ENCODE data around the gene NCOA1.
A peak's percentile ranks its signal among the peaks of the same experiment; 100 is the strongest.

Gene NCOA1

GRCh38 chr2:24495451-24495850 lies 4.4 kb downstream of the NCOA1 start:
- H4K12ac ChIP-seq (ENCODE audit: low read depth, low read length), result no peak overlapping the region
- H2BK120ac ChIP-seq (ENCODE audit: insufficient read depth, low read length, poor library complexity), result no peak overlapping the region
- no peak overlapping the region for H2AK5ac ChIP-seq (ENCODE audit: low read length)
- no peak overlapping the region for H3K9ac ChIP-seq (ENCODE audit: low read length)
- no peak overlapping the region for H4K91ac ChIP-seq (ENCODE audit: low read depth, low read length)
- peaks cover 4% of the 10 kb centered on the region for H3K79me2 ChIP-seq (ENCODE audit: control insufficient read depth, insufficient read depth, low read length, poor library complexity)
- no peak overlapping the region for H3K27ac ChIP-seq (ENCODE audit: low read depth, low read length)
- no peak overlapping the region for H2AFZ ChIP-seq (ENCODE audit: insufficient read depth, low read length, poor library complexity)
- H2BK5ac ChIP-seq (ENCODE audit: low read depth, low read length, poor library complexity), result no peak overlapping the region
- no peaks in the 10 kb centered on the region for H3K36me3 ChIP-seq (ENCODE audit: control insufficient read depth in 1 of 2, insufficient read depth in 2 of 2, low read length in 2 of 2)
- no peak overlapping the region for H3K23ac ChIP-seq (ENCODE audit: low read length)
- H3K4ac ChIP-seq (ENCODE audit: low read depth, low read length), result no peak overlapping the region
- no peak overlapping the region for H4K8ac ChIP-seq (ENCODE audit: low read depth, low read length)
- no CpG with 5 or more reads among the region's 4 CpGs for WGBS (ENCODE audit: extremely low coverage, insufficient coverage, insufficient read length)
- no peaks in the 10 kb centered on the region for H3K27me3 ChIP-seq (ENCODE audit: insufficient read depth, low read length)
- H2BK12ac ChIP-seq (ENCODE audit: low read length), result no peak overlapping the region
- H3K14ac ChIP-seq (ENCODE audit: low read length), result no peak overlapping the region
- H3K9me3 ChIP-seq (ENCODE audit: insufficient read depth, low read depth, low read length), result no peaks in the 10 kb centered on the region
- peaks cover 4 to 7% of the 10 kb centered on the region in 2 experiments for H3K4me1 ChIP-seq (ENCODE audit: control insufficient read depth in 1 of 2, insufficient read depth in 2 of 2, low read length in 2 of 2)
- no peak overlapping the region for H3K4me3 ChIP-seq (ENCODE audit: low read depth, low read length)
- peak; percentile 19 to 90 for DNase-seq
- no peak overlapping the region for H3K4me2 ChIP-seq (ENCODE audit: low read length)
- H3K18ac ChIP-seq (ENCODE audit: low read length), result no peak overlapping the region
- peaks cover 4% of the 10 kb centered on the region for H3K79me1 ChIP-seq (ENCODE audit: low read length)

DNA sequence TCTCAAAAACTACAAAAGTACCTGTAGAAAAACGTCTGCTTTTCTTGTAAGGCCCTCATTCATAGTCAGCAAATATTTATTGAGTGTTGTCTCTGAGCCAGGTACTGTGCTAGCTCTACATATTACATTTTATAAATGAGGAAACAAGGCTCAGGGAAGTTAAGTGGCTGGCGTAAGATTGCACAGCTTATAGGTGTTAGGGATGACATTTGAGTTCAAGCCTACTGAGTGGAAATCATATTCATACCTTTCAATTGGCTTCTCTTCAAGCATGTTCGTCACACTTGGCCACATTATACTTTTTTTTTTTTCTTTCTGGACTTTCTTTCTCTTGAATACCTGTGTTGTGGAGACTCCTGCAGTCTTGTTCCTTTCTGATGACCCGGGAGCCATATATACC lies 5.9 kb downstream of the NCOA1 start:
- H3K9ac ChIP-seq (ENCODE audit: low read length), result no peak overlapping the region
- H2AK5ac ChIP-seq (ENCODE audit: low read length), result no peak overlapping the region
- no peak for DNase-seq
- no peak overlapping the region for H3K18ac ChIP-seq (ENCODE audit: low read length)
- H2BK5ac ChIP-seq (ENCODE audit: low read depth, low read length, poor library complexity), result no peak overlapping the region
- no peaks in the 10 kb centered on the region for H3K27me3 ChIP-seq (ENCODE audit: insufficient read depth, low read length)
- no CpG with 5 or more reads among the region's 4 CpGs for WGBS (ENCODE audit: extremely low coverage, insufficient coverage, insufficient read length)
- no peak overlapping the region for H3K23ac ChIP-seq (ENCODE audit: low read length)
- no peak overlapping the region for H3K4ac ChIP-seq (ENCODE audit: low read depth, low read length)
- peaks cover 4 to 5% of the 10 kb centered on the region in 2 experiments for H3K4me1 ChIP-seq (ENCODE audit: control insufficient read depth in 1 of 2, insufficient read depth in 2 of 2, low read length in 2 of 2)
- no peaks in the 10 kb centered on the region for H3K9me3 ChIP-seq (ENCODE audit: insufficient read depth, low read depth, low read length)
- no peak overlapping the region for H4K12ac ChIP-seq (ENCODE audit: low read depth, low read length)
- H4K8ac ChIP-seq (ENCODE audit: low read depth, low read length), result no peak overlapping the region
- H3K79me2 ChIP-seq (ENCODE audit: control insufficient read depth, insufficient read depth, low read length, poor library complexity), result peaks cover 1% of the 10 kb centered on the region
- H3K4me2 ChIP-seq (ENCODE audit: low read length), result no peak overlapping the region
- no peak overlapping the region for H4K91ac ChIP-seq (ENCODE audit: low read depth, low read length)
- no peak overlapping the region for H2AFZ ChIP-seq (ENCODE audit: insufficient read depth, low read length, poor library complexity)
- H3K36me3 ChIP-seq (ENCODE audit: control insufficient read depth in 1 of 2, insufficient read depth in 2 of 2, low read length in 2 of 2), result no peaks in the 10 kb centered on the region
- no peak overlapping the region for H3K14ac ChIP-seq (ENCODE audit: low read length)
- H3K4me3 ChIP-seq (ENCODE audit: low read depth, low read length), result no peak overlapping the region
- no peak overlapping the region for H2BK12ac ChIP-seq (ENCODE audit: low read length)
- H3K27ac ChIP-seq (ENCODE audit: low read depth, low read length), result no peak overlapping the region
- H2BK120ac ChIP-seq (ENCODE audit: insufficient read depth, low read length, poor library complexity), result no peak overlapping the region
- no peaks in the 10 kb centered on the region for H3K79me1 ChIP-seq (ENCODE audit: low read length)

GRCh38 chr2:24497685-24498084 lies 6.6 kb downstream of the NCOA1 start:
- Histone ChIP-seq H3K79me2 (ENCODE audit: control insufficient read depth, insufficient read depth, low read length, poor library complexity) (no peaks in the 10 kb centered on the region), H4K12ac (ENCODE audit: low read depth, low read length) (no peak overlapping the region), H3K9me3 (ENCODE audit: insufficient read depth, low read depth, low read length) (no peaks in the 10 kb centered on the region), H3K4me3 (ENCODE audit: low read depth, low read length) (no peak overlapping the region), H3K27me3 (ENCODE audit: insufficient read depth, low read length) (no peaks in the 10 kb centered on the region), H3K36me3 (ENCODE audit: control insufficient read depth in 1 of 2, insufficient read depth in 2 of 2, low read length in 2 of 2) (no peaks in the 10 kb centered on the region), H2BK12ac (ENCODE audit: low read length) (no peak overlapping the region), H3K9ac (ENCODE audit: low read length) (no peak overlapping the region), H3K4me1 (ENCODE audit: control insufficient read depth in 1 of 2, insufficient read depth in 2 of 2, low read length in 2 of 2) (no peaks in the 10 kb centered on the region), H4K8ac (ENCODE audit: low read depth, low read length) (no peak overlapping the region), H2BK5ac (ENCODE audit: low read depth, low read length, poor library complexity) (no peak overlapping the region), H3K79me1 (ENCODE audit: low read length) (no peaks in the 10 kb centered on the region), H3K14ac (ENCODE audit: low read length) (no peak overlapping the region), H3K27ac (ENCODE audit: low read depth, low read length) (no peak overlapping the region), H3K4me2 (ENCODE audit: low read length) (no peak overlapping the region), H2AFZ (ENCODE audit: insufficient read depth, low read length, poor library complexity) (no peak overlapping the region), H2BK120ac (ENCODE audit: insufficient read depth, low read length, poor library complexity) (no peak overlapping the region), H3K23ac (ENCODE audit: low read length) (no peak overlapping the region), H3K18ac (ENCODE audit: low read length) (no peak overlapping the region), H4K91ac (ENCODE audit: low read depth, low read length) (no peak overlapping the region), H3K4ac (ENCODE audit: low read depth, low read length) (no peak overlapping the region), H2AK5ac (ENCODE audit: low read length) (no peak overlapping the region)
- no peak for DNase-seq

GRCh38 chr2:24498121-24498520 lies 7.1 kb downstream of the NCOA1 start:
- no peaks in the 10 kb centered on the region for H3K4me1 ChIP-seq (ENCODE audit: control insufficient read depth in 1 of 2, insufficient read depth in 2 of 2, low read length in 2 of 2)
- no peak overlapping the region for H3K14ac ChIP-seq (ENCODE audit: low read length)
- no peak overlapping the region for H4K12ac ChIP-seq (ENCODE audit: low read depth, low read length)
- H4K91ac ChIP-seq (ENCODE audit: low read depth, low read length), result no peak overlapping the region
- H3K9me3 ChIP-seq (ENCODE audit: insufficient read depth, low read depth, low read length), result no peaks in the 10 kb centered on the region
- H3K27ac ChIP-seq (ENCODE audit: low read depth, low read length), result no peak overlapping the region
- no peak overlapping the region for H2AFZ ChIP-seq (ENCODE audit: insufficient read depth, low read length, poor library complexity)
- no peak for DNase-seq
- H3K36me3 ChIP-seq (ENCODE audit: control insufficient read depth in 1 of 2, insufficient read depth in 2 of 2, low read length in 2 of 2), result no peaks in the 10 kb centered on the region
- no peaks in the 10 kb centered on the region for H3K79me2 ChIP-seq (ENCODE audit: control insufficient read depth, insufficient read depth, low read length, poor library complexity)
- no peak overlapping the region for H3K9ac ChIP-seq (ENCODE audit: low read length)
- H3K4me2 ChIP-seq (ENCODE audit: low read length), result no peak overlapping the region
- no peak overlapping the region for H2BK5ac ChIP-seq (ENCODE audit: low read depth, low read length, poor library complexity)
- no peak overlapping the region for H2BK12ac ChIP-seq (ENCODE audit: low read length)
- no peak overlapping the region for H4K8ac ChIP-seq (ENCODE audit: low read depth, low read length)
- H3K23ac ChIP-seq (ENCODE audit: low read length), result no peak overlapping the region
- H3K4ac ChIP-seq (ENCODE audit: low read depth, low read length), result no peak overlapping the region
- no CpG with 5 or more reads among the region's 4 CpGs for WGBS (ENCODE audit: extremely low coverage, insufficient coverage, insufficient read length)
- H3K79me1 ChIP-seq (ENCODE audit: low read length), result no peaks in the 10 kb centered on the region
- no peak overlapping the region for H3K18ac ChIP-seq (ENCODE audit: low read length)
- H3K27me3 ChIP-seq (ENCODE audit: insufficient read depth, low read length), result no peaks in the 10 kb centered on the region
- H2BK120ac ChIP-seq (ENCODE audit: insufficient read depth, low read length, poor library complexity), result no peak overlapping the region
- H2AK5ac ChIP-seq (ENCODE audit: low read length), result no peak overlapping the region
- H3K4me3 ChIP-seq (ENCODE audit: low read depth, low read length), result no peak overlapping the region
